Hepatocyte (in vitro differentiated cells): Measurements from ENCODE around the gene MUC5AC. TPM values are rescaled to one million over a fixed set of nuclear protein-coding genes. Genes with fewer than 3 reads are reported as not detected.

ENCODE experiments used
- DNase-seq: peaks from one replicate; pipeline ENCODE4 v3.0.0-alpha.2; 2016; ENCODE audit warnings: low spot score
- H2AFZ ChIP-seq: fragments of 200-600 bp; sonication (generic); 2 replicates; pipeline ENCODE4 v1.6.0; 2016; ENCODE audit warnings: antibody characterized with exemption, mild to moderate bottlenecking
- H3K27ac ChIP-seq: fragments of 200-600 bp; sonication (generic); 2 replicates; pipeline ENCODE4 v1.5.1; 2016; ENCODE audit warnings: mild to moderate bottlenecking
- H3K27me3 ChIP-seq: fragments of 200-600 bp; sonication (generic); 2 replicates; pipeline ENCODE4 v1.6.1; 2016
- H3K36me3 ChIP-seq: fragments of 200-600 bp; sonication (generic); replicated peaks from 2 replicates; pipeline ENCODE4 v1.5.1; 2016; ENCODE audit warnings: low read depth; ENCODE audit not compliant: insufficient read depth
- H3K4me1 ChIP-seq: fragments of 200-600 bp; sonication (generic); 2 replicates; pipeline ENCODE4 v1.5.1; 2016; ENCODE audit warnings: mild to moderate bottlenecking, moderate library complexity; ENCODE audit not compliant: insufficient read depth
- H3K4me2 ChIP-seq: fragments of 200-600 bp; sonication (generic); 2 replicates; pipeline ENCODE4 v1.6.0; 2016
- H3K4me3 ChIP-seq: fragments of 200-600 bp; sonication (generic); 2 replicates; pipeline ENCODE4 v1.5.1; 2016; ENCODE audit warnings: mild to moderate bottlenecking
- H3K79me2 ChIP-seq: fragments of 200-600 bp; sonication (generic); 2 replicates; pipeline ENCODE4 v1.6.0; 2017; ENCODE audit warnings: mild to moderate bottlenecking
- H3K9me2 ChIP-seq: fragments of 200-600 bp; sonication (generic); replicated peaks from 2 replicates; pipeline ENCODE4 v1.6.0; 2017; ENCODE audit warnings: mild to moderate bottlenecking; ENCODE audit not compliant: insufficient read depth
- H3K9me3 ChIP-seq: fragments of 200-600 bp; sonication (generic); 2 replicates; pipeline ENCODE4 v1.5.1; 2016; ENCODE audit warnings: low read depth, mild to moderate bottlenecking
- H4K20me1 ChIP-seq: fragments of 200-600 bp; sonication (generic); 2 replicates; pipeline ENCODE4 v1.6.0; 2016; ENCODE audit warnings: mild to moderate bottlenecking; ENCODE audit not compliant: insufficient read depth, poor library complexity, severe bottlenecking
- CTCF ChIP-seq: fragments of 200-600 bp; sonication (generic); IDR thresholded peaks from 2 replicates; pipeline ENCODE4 v1.5.1; 2016; ENCODE audit warnings: antibody characterized with exemption, mild to moderate bottlenecking; ENCODE audit not compliant: poor library complexity
- EZH2 ChIP-seq: fragments of 200-600 bp; sonication (generic); IDR thresholded peaks from 2 replicates; pipeline ENCODE4 v1.6.1; 2016; ENCODE audit warnings: antibody characterized with exemption, mild to moderate bottlenecking, borderline replicate concordance
- EZH2phosphoT487 ChIP-seq: fragments of 200-600 bp; sonication (generic); IDR thresholded peaks from one replicate; pipeline ENCODE4 v1.6.1; 2018; ENCODE audit warnings: antibody characterized with exemption, mild to moderate bottlenecking, low read depth, moderate library complexity; ENCODE audit not compliant: unreplicated experiment, severe bottlenecking
- WGBS: methylation state at CpG from one replicate; pipeline ENCODE4 v1.1.6; 2016; ENCODE audit warnings: low lambda C conversion rate; ENCODE audit errors: missing lambda C conversion rate; 5-methylcytosine and 5-hydroxymethylcytosine counted together
- polyA plus RNA-seq: library from polyadenylated mRNA; unstranded; fragments of >200 nt; fragmentation: Nextera tagmentation; extraction: Ambion mirVana; gene quantifications from 2 replicates; pipeline ENCODE4 v1.2.1, GENCODE V29; 2016
- total RNA-seq: library from RNA; depleted of rRNA; stranded (reverse); fragments of >200 nt; gene quantifications from 2 replicates; pipeline ENCODE4 v1.2.3, GENCODE V29; 2014

MUC5AC gene
- total and polyA plus RNA-seq, 2 experiments from 2014 or later: 0.07 to 0.08 TPM

GRCh38 chr11:1131033-1131911, 26.5 kb upstream of the MUC5AC start:
- Histone ChIP-seq H3K4me3 (no peak overlapping the region), H3K9me2 (no peaks in the 10 kb centered on the region), H3K4me1 (no peaks in the 10 kb centered on the region), H4K20me1 (no peaks in the 10 kb centered on the region), H3K27ac (no peak overlapping the region), H2AFZ (no peak overlapping the region), H3K27me3 (no peaks in the 10 kb centered on the region), H3K36me3 (no peaks in the 10 kb centered on the region), H3K4me2 (no peak overlapping the region), H3K9me3 (no peaks in the 10 kb centered on the region), H3K79me2 (no peaks in the 10 kb centered on the region)
- DNase-seq: no peak
- 73% methylated on average over 28 of the region's 29 CpGs for WGBS
- TF ChIP-seq CTCF (no peak), EZH2phosphoT487 (no peak), EZH2 (no peak)

GRCh38 chr11:1134848-1135445, 22.8 kb upstream of the MUC5AC start:
- no peak for TF ChIP-seq CTCF
- no peak for TF ChIP-seq EZH2phosphoT487
- no peak for TF ChIP-seq EZH2
- Histone ChIP-seq H2AFZ (no peak overlapping the region), H3K27ac (no peak overlapping the region), H3K4me3 (no peak overlapping the region), H3K79me2 (no peaks in the 10 kb centered on the region), H3K4me1 (no peaks in the 10 kb centered on the region), H3K9me3 (no peaks in the 10 kb centered on the region), H3K27me3 (no peaks in the 10 kb centered on the region), H3K4me2 (no peak overlapping the region), H3K9me2 (no peaks in the 10 kb centered on the region), H4K20me1 (no peaks in the 10 kb centered on the region), H3K36me3 (no peaks in the 10 kb centered on the region)
- 48% methylated on average over 1 of the region's 1 CpG for WGBS
- no peak for DNase-seq

- WGBS: 79% methylated on average over 8 of the region's 8 CpGs
Observed at GRCh38 chr11:1138097-1138496, 19.7 kb upstream of the MUC5AC start.

More at GRCh38 chr11:1138097-1138496, 19.7 kb upstream of the MUC5AC start:
- no peak overlapping the region for H3K4me3 ChIP-seq
- no peak overlapping the region for H3K4me2 ChIP-seq
- no peaks in the 10 kb centered on the region for H3K9me2 ChIP-seq
- H2AFZ ChIP-seq: no peak overlapping the region
- no peaks in the 10 kb centered on the region for H3K27me3 ChIP-seq
- no peak overlapping the region for H3K27ac ChIP-seq
- TF ChIP-seq EZH2phosphoT487 (no peak), EZH2 (no peak), CTCF (no peak)
- no peaks in the 10 kb centered on the region for H3K4me1 ChIP-seq
- H3K79me2 ChIP-seq: no peaks in the 10 kb centered on the region
- H3K36me3 ChIP-seq: no peaks in the 10 kb centered on the region
- peaks cover 4% of the 10 kb centered on the region for H3K9me3 ChIP-seq
- no peak for DNase-seq
- no peaks in the 10 kb centered on the region for H4K20me1 ChIP-seq
